Transverse colon (tissue), 4 donors: ENCODE data around the gene PSMB7.

Experiments
- POLR2A ChIP-seq: fragments of 450-650 bp; IDR thresholded peaks from one replicate; pipeline ENCODE4 v1.6.1; 2016; ENCODE audit warnings: antibody characterized with exemption, mild to moderate bottlenecking, moderate library complexity
- POLR2AphosphoS5 ChIP-seq, 3 donors: sonication (generic); formaldehyde crosslinking; IDR thresholded peaks; one replicate each; pipeline ENCODE4 v1.6.1; 2016; ENCODE audit warnings: antibody characterized with exemption in 3 of 3
- TF ChIP-seq, protein P1 (sequence below), 5 experiments: fragments of 200-600 bp in 3 of 5; fragments of 450-650 bp in 2 of 5; sonication (generic) in 3 of 5; IDR thresholded peaks; 1 replicate in 2 of 5; 2 replicates in 3 of 5; pipeline ENCODE4 v1.5.1; 2016 to 2017; ENCODE audit warnings: antibody characterized with exemption in 5 of 5, inconsistent platforms in 3 of 5, mild to moderate bottlenecking in 2 of 5, moderate library complexity in 1 of 5

DNA sequence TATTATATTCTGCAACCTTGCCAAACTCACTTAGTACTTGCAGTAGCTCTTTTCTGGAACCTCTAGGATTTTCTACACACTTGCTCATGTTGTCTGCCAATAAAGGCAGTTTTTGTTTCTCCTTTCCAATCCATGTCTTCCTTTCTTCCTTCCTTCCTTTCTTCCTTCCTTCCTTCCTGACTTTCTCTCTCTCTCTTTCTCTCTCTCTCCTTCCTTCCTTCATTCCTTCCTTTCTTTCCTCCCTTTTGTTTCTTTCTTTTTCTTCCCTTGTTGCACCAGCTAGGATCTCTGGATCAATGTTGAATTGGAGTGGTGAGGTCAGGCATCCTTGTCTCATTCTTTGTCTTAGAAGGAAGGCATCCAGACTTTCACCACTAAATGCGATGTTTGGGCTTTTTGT lies 47.5 kb upstream of the PSMB7 start:
- TF ChIP-seq, protein P1, sequence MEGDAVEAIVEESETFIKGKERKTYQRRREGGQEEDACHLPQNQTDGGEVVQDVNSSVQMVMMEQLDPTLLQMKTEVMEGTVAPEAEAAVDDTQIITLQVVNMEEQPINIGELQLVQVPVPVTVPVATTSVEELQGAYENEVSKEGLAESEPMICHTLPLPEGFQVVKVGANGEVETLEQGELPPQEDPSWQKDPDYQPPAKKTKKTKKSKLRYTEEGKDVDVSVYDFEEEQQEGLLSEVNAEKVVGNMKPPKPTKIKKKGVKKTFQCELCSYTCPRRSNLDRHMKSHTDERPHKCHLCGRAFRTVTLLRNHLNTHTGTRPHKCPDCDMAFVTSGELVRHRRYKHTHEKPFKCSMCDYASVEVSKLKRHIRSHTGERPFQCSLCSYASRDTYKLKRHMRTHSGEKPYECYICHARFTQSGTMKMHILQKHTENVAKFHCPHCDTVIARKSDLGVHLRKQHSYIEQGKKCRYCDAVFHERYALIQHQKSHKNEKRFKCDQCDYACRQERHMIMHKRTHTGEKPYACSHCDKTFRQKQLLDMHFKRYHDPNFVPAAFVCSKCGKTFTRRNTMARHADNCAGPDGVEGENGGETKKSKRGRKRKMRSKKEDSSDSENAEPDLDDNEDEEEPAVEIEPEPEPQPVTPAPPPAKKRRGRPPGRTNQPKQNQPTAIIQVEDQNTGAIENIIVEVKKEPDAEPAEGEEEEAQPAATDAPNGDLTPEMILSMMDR (IDR thresholded peaks at IDR 0.05), result no peak
- TF ChIP-seq POLR2AphosphoS5 (IDR thresholded peaks at IDR 0.05), result no peak
- no peak for TF ChIP-seq POLR2A
